HepG2 (cell line): ENCODE measurements around the gene TCN1. TPM values are rescaled to one million over a fixed set of nuclear protein-coding genes. Genes with fewer than 3 reads are reported as not detected.
A peak's percentile ranks its signal among the peaks of the same experiment; 100 is the strongest.

Experiments used
- ATAC-seq: fragments of 200-7000 bp; cut with Tn5 transposase; 3 replicates; pipeline ENCODE4 v1.9.1; 2020; ENCODE audit warnings: mild to moderate bottlenecking, moderate library complexity
- BruUV-seq: library from RNA; stranded (reverse); fragments of 400-500 nt; replicated peaks from 2 replicates; lab custom pipeline; 2021; lab: Mats Ljungman, UMichigan
- CTCF ChIA-PET: fragments of 300-600 bp; formaldehyde crosslinking; extraction: SDS; loops from one replicate; lab custom pipeline; 2021; ENCODE audit warnings: low total read pairs, inconsistent platforms, low intra/inter-chr PET ratio; lab: Yijun Ruan, JAX
- POLR2A ChIA-PET: fragments of 350-600 bp; sonication (Branson Sonifier 250); formaldehyde crosslinking; loops from one replicate; lab custom pipeline; 2020; ENCODE audit warnings: antibody characterized with exemption, inconsistent platforms; lab: Yijun Ruan, JAX
- DNase-seq: peaks from one replicate; pipeline ENCODE4 v3.0.0-alpha.2; 2015; ENCODE audit warnings: low spot score
- FAIRE-seq: peaks from 3 replicates; lab custom pipeline; 2011; peaks lifted over from hg19 to GRCh38; lab: Jason Lieb, UNC
- H2AFZ ChIP-seq: one replicate; pipeline ENCODE4 v1.6.1; 2011; ENCODE audit warnings: low read length, inconsistent platforms
- H3K27ac ChIP-seq: fragments of 300-600 bp; 3 replicates; pipeline ENCODE4 v1.8.0; 2011; ENCODE audit warnings: mixed run types, mild to moderate bottlenecking, mixed read lengths, low read length, inconsistent platforms; ENCODE audit not compliant: insufficient read depth; ENCODE audit errors: extremely low read length
- H3K27me3 ChIP-seq, 2 experiments: fragments of 200-600 bp in 1 of 2; 2 replicates in 1 of 2; 3 replicates in 1 of 2; pipeline versions ENCODE4 v1.6.0 to v1.8.0; 2011; ENCODE audit warnings: low read length in 2 of 2, mild to moderate bottlenecking in 2 of 2, moderate library complexity in 2 of 2, inconsistent platforms in 1 of 2; ENCODE audit not compliant: insufficient read depth in 2 of 2, control insufficient read depth in 1 of 2
- H3K36me3 ChIP-seq, 2 experiments: fragments of 200-600 bp in 1 of 2; replicated peaks in 1 of 2; 2 replicates in 1 of 2; 3 replicates in 1 of 2; pipeline versions ENCODE4 v1.5.1 to v1.8.0; 2011; ENCODE audit warnings: low read length in 2 of 2, inconsistent platforms in 1 of 2; ENCODE audit not compliant: insufficient read depth in 2 of 2, control insufficient read depth in 1 of 2
- H3K4me1 ChIP-seq: 2 replicates; pipeline ENCODE4 v1.5.1; 2012; ENCODE audit warnings: low read length, inconsistent platforms; ENCODE audit not compliant: insufficient read depth
- H3K4me2 ChIP-seq: 2 replicates; pipeline ENCODE4 v1.6.0; 2011; ENCODE audit warnings: low read depth, low read length, inconsistent platforms
- H3K4me3 ChIP-seq, 3 experiments: fragments of 200-600 bp in 1 of 3; sonication (generic), shearing (Covaris generic) in 1 of 3; replicated peaks in 1 of 3; 2 replicates each; pipeline ENCODE4 v1.5.1; 2011 to 2016; ENCODE audit warnings: low read length in 3 of 3, inconsistent platforms in 2 of 3, low read depth in 2 of 3, mild to moderate bottlenecking in 2 of 3, control low read depth in 1 of 3, mixed read lengths in 1 of 3; ENCODE audit not compliant: insufficient read depth in 1 of 3
- H3K79me2 ChIP-seq: one replicate; pipeline ENCODE4 v1.6.1; 2011; ENCODE audit warnings: low read length, inconsistent platforms; ENCODE audit not compliant: insufficient read depth
- H3K9ac ChIP-seq: 2 replicates; pipeline ENCODE4 v1.6.0; 2011; ENCODE audit warnings: mild to moderate bottlenecking, low read depth, low read length, inconsistent platforms; ENCODE audit not compliant: insufficient read depth
- H3K9me3 ChIP-seq: 2 replicates; pipeline ENCODE4 v1.5.1; 2012; ENCODE audit warnings: mild to moderate bottlenecking, low read length
- H4K20me1 ChIP-seq: 2 replicates; pipeline ENCODE4 v1.6.0; 2011; ENCODE audit warnings: inconsistent platforms, mild to moderate bottlenecking, low read length, moderate library complexity; ENCODE audit not compliant: insufficient read depth
- CEBPB ChIP-seq: IDR thresholded peaks from 2 replicates; pipeline ENCODE4 v1.6.1; 2011; ENCODE audit warnings: low read depth, low read length, improper control_type of control experiment, borderline replicate concordance
- FOXO1 ChIP-seq: sonication (generic); formaldehyde crosslinking; IDR thresholded peaks from 2 replicates; pipeline ENCODE4 v1.4.0; 2020; ENCODE audit warnings: missing genetic modification reagents
- GABPA ChIP-seq, 2 experiments: IDR thresholded peaks; 2 replicates each; pipeline ENCODE4 v1.6.1; 2011 to 2016; ENCODE audit warnings: low read depth in 2 of 2, low read length in 1 of 2, missing biosample characterization in 1 of 2, missing genetic modification characterization in 1 of 2
- HNF4A ChIP-seq: sonication (generic); formaldehyde crosslinking; IDR thresholded peaks from 2 replicates; pipeline ENCODE4 v1.4.0; 2020; ENCODE audit warnings: missing genetic modification reagents
- NCOR1 ChIP-seq: fragments of 200-600 bp; sonication (generic); IDR thresholded peaks from 2 replicates; pipeline ENCODE4 v1.7.0; 2017; ENCODE audit warnings: antibody characterized with exemption, low read length, borderline replicate concordance
- NR2F1 ChIP-seq, 2 experiments: fragments of 450-650 bp in 1 of 2; formaldehyde crosslinking in 1 of 2; IDR thresholded peaks; 2 replicates each; pipeline versions ENCODE4 v1.5.0 to v1.6.1; 2016 to 2020; ENCODE audit warnings: mild to moderate bottlenecking in 1 of 2, missing compliant biosample characterization in 1 of 2, missing genetic modification reagents in 1 of 2, moderate library complexity in 1 of 2
- RFX5 ChIP-seq: IDR thresholded peaks from 2 replicates; pipeline ENCODE4 v1.6.1; 2011; ENCODE audit warnings: low read depth, low read length, improper control_type of control experiment
- SKI ChIP-seq: fragments of 450-650 bp; IDR thresholded peaks from one replicate; pipeline ENCODE4 v1.6.1; 2018; ENCODE audit warnings: mild to moderate bottlenecking; ENCODE audit not compliant: partially characterized antibody
- ZNF101 ChIP-seq: sonication (generic); formaldehyde crosslinking; IDR thresholded peaks from 2 replicates; pipeline ENCODE4 v1.4.0; 2020; ENCODE audit warnings: mild to moderate bottlenecking, low read depth, missing genetic modification reagents, borderline replicate concordance
- ZNF558 ChIP-seq: sonication (generic); formaldehyde crosslinking; IDR thresholded peaks from 2 replicates; pipeline ENCODE4 v1.9.0; 2022; ENCODE audit warnings: mild to moderate bottlenecking, missing genetic modification reagents, borderline replicate concordance
- ZNF629 ChIP-seq: sonication (generic); formaldehyde crosslinking; conservative IDR thresholded peaks from 2 replicates; pipeline ENCODE4 v1.5.0; 2020; ENCODE audit warnings: missing genetic modification reagents
- ZNF75D ChIP-seq: sonication (generic); formaldehyde crosslinking; IDR thresholded peaks from 2 replicates; pipeline ENCODE4 v1.8.1; 2023; ENCODE audit warnings: missing genetic modification reagents, mild to moderate bottlenecking, borderline replicate concordance
- WGBS: methylation state at CpG from one replicate; pipeline ENCODE4 v1.1.6; 2017; ENCODE audit warnings: low lambda C conversion rate; 5-methylcytosine and 5-hydroxymethylcytosine counted together
- in situ Hi-C: cut with HindIII; loops from 2 replicates; pipeline ENCODE4 v1.10.0; 2017; ENCODE audit warnings: low pct_unique_long_range_greater_than_20kb; ENCODE audit not compliant: extremely low pct_ligation_motif_present
- intact Hi-C: fragments of 100-400 bp; cut with micrococcal nuclease; formaldehyde crosslinking; loops from one replicate; pipeline ENCODE4 v1.10.0; 2022; ENCODE audit not compliant: unreplicated experiment
- polyA plus RNA-seq, 8 experiments: library from polyadenylated mRNA; depleted of rRNA in 3 of 8; stranded (reverse) in 7 of 8; unstranded in 1 of 8; fragments of >200 nt; fragmentation: Illumina TruSeq in 4 of 8; extraction: Trizol in 4 of 8; gene quantifications; 2 replicates each; pipeline versions ENCODE4 v1.2.1 to v1.2.3, GENCODE V29; 2011 to 2016; ENCODE audit warnings: low read depth in 4 of 8, missing spikeins in 1 of 8, mixed read lengths in 1 of 8; ENCODE audit not compliant: insufficient read depth in 1 of 8
- total RNA-seq, 5 experiments: library from RNA; depleted of rRNA; stranded (reverse); fragments of >200 nt; fragmentation: Illumina TruSeq; extraction: Trizol; gene quantifications; 2 replicates each; pipeline ENCODE4 v1.2.3, GENCODE V29; 2016; ENCODE audit warnings: low read depth in 1 of 5

The TCN1 gene
- total and polyA plus RNA-seq, 2 of the 13 experiments (the other 11 are each of a cell fraction or from before 2014, with no cell fraction given) = not detected

DNA sequence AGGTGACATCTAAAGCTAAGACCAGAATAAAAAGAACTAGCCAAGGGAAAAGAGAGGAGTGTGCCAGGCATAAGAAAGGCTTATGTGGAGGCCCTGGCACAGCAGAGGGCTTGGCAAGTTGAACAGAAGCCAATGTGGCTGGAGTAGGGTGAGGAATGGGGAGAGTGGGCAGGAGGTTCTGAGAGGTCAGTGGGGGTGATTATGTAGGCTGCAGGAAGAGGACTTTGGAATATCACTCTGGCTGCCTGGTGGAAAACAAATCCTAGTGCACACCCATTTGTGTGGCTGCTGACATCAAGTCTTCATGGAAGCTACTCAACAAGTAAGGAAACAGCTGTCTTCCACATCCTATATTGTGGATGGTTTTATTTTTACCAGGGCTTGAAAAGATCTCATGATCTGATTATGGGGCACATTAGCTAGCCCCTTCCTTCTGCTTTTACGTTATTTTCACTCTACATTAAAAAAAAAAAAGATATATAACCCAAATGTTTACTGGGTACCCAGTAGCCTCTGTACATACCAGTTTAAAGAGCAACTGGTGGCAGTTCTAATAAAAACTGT lies 59.2 kb downstream of the TCN1 start:
- DNase-seq (peak; percentile 50), FAIRE-seq (no peak), ATAC-seq (no peak)
- no peaks in the 10 kb centered on the region for H3K9me3 ChIP-seq
- peak overlapping the region; percentile 4 for H3K27ac ChIP-seq
- H3K4me2 ChIP-seq = no peak overlapping the region; the same call in 1 of the 2 replicates
- H2AFZ ChIP-seq = no peak overlapping the region
- ChIA-PET POLR2A (interaction anchor here (1.5 kb wide), 1 partner anchor 20 kb away, joined by 3 read pairs; no protein-coding TSS in a partner anchor), CTCF (no interaction called here)
- intact Hi-C loops = loop anchor here (10.0 kb wide), 1 partner anchor 142 kb away; the partner anchor contains the start of gene PATL1
- WGBS = 90% methylated on average over 1 of the region's 1 CpG
- BruUV-seq = no TSS peak
- H3K36me3 ChIP-seq = peaks cover 7 to 25% of the 10 kb centered on the region in 2 experiments
- peaks cover 4% of the 10 kb centered on the region for H3K79me2 ChIP-seq
- H3K4me3 ChIP-seq = no peak overlapping the region
- no peaks in the 10 kb centered on the region for H3K27me3 ChIP-seq
- in situ Hi-C loops = loop anchor here (10.0 kb wide), 1 partner anchor 132 kb away; no protein-coding TSS in a partner anchor
- H3K4me1 ChIP-seq = peaks cover 39% of the 10 kb centered on the region
- no peak overlapping the region for H3K9ac ChIP-seq
- no peak for TF ChIP-seq RFX5
- TF ChIP-seq ZNF629 = peak; percentile 71
- TF ChIP-seq SKI = no peak
- no peak for TF ChIP-seq ZNF558 (CRISPR knock-in tag)
- TF ChIP-seq NCOR1 = no peak
- no peak for TF ChIP-seq ZNF101
- 0 out of 4 replicates have a peak, but pooled peaks of 1 of the 2 experiments have one; percentile 17 for TF ChIP-seq NR2F1 (CRISPR knock-in tag; IDR thresholded peaks at IDR 0.05)
- TF ChIP-seq FOXO1 (CRISPR knock-in tag) = no peak
- no peak for TF ChIP-seq ZNF75D (CRISPR knock-in tag)
- TF ChIP-seq CEBPB = no peak
- TF ChIP-seq HNF4A (CRISPR knock-in tag) = peak; percentile 65
- TF ChIP-seq GABPA (IDR thresholded peaks at IDR 0.05; ENCODE audit: low read depth, low read length) = no peak
- peak; percentile 33; the same call in 1 of the 2 replicates for TF ChIP-seq GABPA (CRISPR knock-in tag; IDR thresholded peaks at IDR 0.05; ENCODE audit: low read depth)
- no peaks in the 10 kb centered on the region for H4K20me1 ChIP-seq
